Cardiac muscle cell (in vitro differentiated cells and primary cell): ENCODE results near the gene PINK1. TPM values are rescaled to one million over a fixed set of nuclear protein-coding genes. Genes with fewer than 3 reads are reported as not detected.

Experiments
- DNase-seq, 2 donors: peaks; one replicate each; pipeline versions ENCODE4 v3.0.0 to v3.0.0-alpha.2; 2010 to 2017; ENCODE audit warnings: low read depth in 1 of 2, low spot score in 1 of 2
- H3K27ac ChIP-seq: fragments of 200-600 bp; sonication (generic); 2 replicates; pipeline ENCODE4 v1.5.1; 2016
- H3K27me3 ChIP-seq: fragments of 200-600 bp; sonication (generic); 2 replicates; pipeline ENCODE4 v1.6.0; 2016; ENCODE audit warnings: control low read depth
- H3K36me3 ChIP-seq: fragments of 200-600 bp; sonication (generic); 2 replicates; pipeline ENCODE4 v1.5.1; 2016; ENCODE audit warnings: control low read depth
- H3K4me1 ChIP-seq: fragments of 200-600 bp; sonication (generic); 2 replicates; pipeline ENCODE4 v1.8.1; 2017; ENCODE audit warnings: low read depth, mild to moderate bottlenecking, mixed run types
- H3K4me3 ChIP-seq: fragments of 200-600 bp; sonication (generic); 2 replicates; pipeline ENCODE4 v1.5.1; 2016; ENCODE audit warnings: mild to moderate bottlenecking
- H3K9me3 ChIP-seq: fragments of 200-600 bp; sonication (generic); 2 replicates; pipeline ENCODE4 v1.5.1; 2017; ENCODE audit warnings: low read depth, mild to moderate bottlenecking, control low read depth
- CTCF ChIP-seq: IDR thresholded peaks from 2 replicates; pipeline ENCODE4 v1.5.1; 2012; ENCODE audit warnings: low read depth, mild to moderate bottlenecking, low read length
- polyA plus RNA-seq: library from polyadenylated mRNA; unstranded; fragments of >200 nt; fragmentation: Nextera tagmentation; extraction: Ambion mirVana; gene quantifications from 2 replicates; pipeline ENCODE4 v1.2.1, GENCODE V29; 2016
- total RNA-seq: library from RNA; depleted of rRNA; stranded (reverse); fragments of >200 nt; gene quantifications from 2 replicates; pipeline ENCODE4 v1.2.3, GENCODE V29; 2016

The PINK1 gene
- total and polyA plus RNA-seq, 2 experiments from 2014 or later, result 135 to 179 TPM

GRCh38 chr1:20648946-20649345, 15.7 kb downstream of the PINK1 start:
- Histone ChIP-seq H3K4me3 (no peak overlapping the region), H3K27ac (no peak overlapping the region), H3K9me3 (no peaks in the 10 kb centered on the region), H3K4me1 (no peaks in the 10 kb centered on the region), H3K27me3 (no peaks in the 10 kb centered on the region), H3K36me3 (peaks cover 50% of the 10 kb centered on the region)
- no peak for DNase-seq
- TF ChIP-seq CTCF, result no peak

- no peak overlapping the region for H3K4me3 ChIP-seq
- no peak for TF ChIP-seq CTCF
- DNase-seq, result no peak
Measured at GRCh38 chr1:20652300-20652699, 19.0 kb downstream of the PINK1 start.

GRCh38 chr1:20654104-20654690, 20.9 kb downstream of the PINK1 start:
- Histone ChIP-seq H3K4me1 (no peaks in the 10 kb centered on the region), H3K36me3 (peaks cover 62% of the 10 kb centered on the region), H3K9me3 (no peaks in the 10 kb centered on the region), H3K4me3 (no peak overlapping the region), H3K27ac (no peak overlapping the region), H3K27me3 (no peaks in the 10 kb centered on the region)
- no peak for DNase-seq
- no peak for TF ChIP-seq CTCF

More at GRCh38 chr1:20652300-20652699, 19.0 kb downstream of the PINK1 start:
- no peaks in the 10 kb centered on the region for H3K4me1 ChIP-seq
- H3K27me3 ChIP-seq, result no peaks in the 10 kb centered on the region
- no peaks in the 10 kb centered on the region for H3K9me3 ChIP-seq
- peaks cover 69% of the 10 kb centered on the region for H3K36me3 ChIP-seq
- H3K27ac ChIP-seq, result no peak overlapping the region

GRCh38 chr1:20657024-20657423, 23.8 kb downstream of the PINK1 start:
- H3K4me1 ChIP-seq, result peaks cover 10% of the 10 kb centered on the region
- peaks cover 51% of the 10 kb centered on the region for H3K36me3 ChIP-seq
- TF ChIP-seq CTCF, result no peak
- H3K27ac ChIP-seq, result no peak overlapping the region
- no peak for DNase-seq
- H3K9me3 ChIP-seq, result no peaks in the 10 kb centered on the region
- no peaks in the 10 kb centered on the region for H3K27me3 ChIP-seq
- H3K4me3 ChIP-seq, result no peak overlapping the region

GRCh38 chr1:20658166-20658915, 25.1 kb downstream of the PINK1 start:
- no peak for TF ChIP-seq CTCF
- H3K36me3 ChIP-seq, result peaks cover 38% of the 10 kb centered on the region

More at GRCh38 chr1:20658166-20658915, 25.1 kb downstream of the PINK1 start:
- no peaks in the 10 kb centered on the region for H3K27me3 ChIP-seq
- peaks cover 13% of the 10 kb centered on the region for H3K4me1 ChIP-seq
- peak overlapping the region; percentile 35 for H3K27ac ChIP-seq
- no peaks in the 10 kb centered on the region for H3K9me3 ChIP-seq
- no peak for DNase-seq
- H3K4me3 ChIP-seq, result no peak overlapping the region
